Stomach (tissue), 9 donors: ENCODE measurements around the gene OTOS. TPM values are rescaled to one million over a fixed set of nuclear protein-coding genes. Genes with fewer than 3 reads are reported as not detected.

Experiments used
- DNase-seq, 2 donors: peaks; one replicate each; pipeline versions ENCODE4 v3.0.0 to v3.0.0-alpha.2; 2013 to 2019
- H3K27ac ChIP-seq, 5 donors: fragments of 200-600 bp in 4 of 5; sonication (generic) in 4 of 5; one replicate each; pipeline ENCODE4 v1.5.1; 2013 to 2019; ENCODE audit warnings: mild to moderate bottlenecking in 1 of 5, moderate library complexity in 1 of 5
- H3K27me3 ChIP-seq, 3 donors: fragments of 200-600 bp; sonication (generic); one replicate each; pipeline ENCODE4 v1.5.1; 2017 to 2019; ENCODE audit warnings: mixed run types in 1 of 3
- H3K36me3 ChIP-seq, 4 donors: fragments of 200-600 bp; sonication (generic); 1 replicate in 3 of 4; 2 replicates in 1 of 4; pipeline ENCODE4 v1.5.1; 2016 to 2019
- H3K4me1 ChIP-seq, 4 donors: fragments of 200-600 bp; sonication (generic); one replicate each; pipeline ENCODE4 v1.5.1; 2016 to 2019
- H3K4me3 ChIP-seq, 4 donors: fragments of 200-600 bp; sonication (generic) in 3 of 4; one replicate each; pipeline ENCODE4 v1.5.1; 2016 to 2019; ENCODE audit warnings: mild to moderate bottlenecking in 1 of 4
- H3K9me3 ChIP-seq, 4 donors: fragments of 200-600 bp; sonication (generic); one replicate each; pipeline ENCODE4 v1.5.1; 2016 to 2019
- CTCF ChIP-seq, 7 experiments: fragments of 450-650 bp in 4 of 7; fragments of 200-600 bp in 3 of 7; sonication (generic) in 3 of 7; IDR thresholded peaks; one replicate each; pipeline ENCODE4 v1.5.1; 2016 to 2019; ENCODE audit warnings: antibody characterized with exemption in 7 of 7, control low read depth in 2 of 7, mild to moderate bottlenecking in 1 of 7
- EP300 ChIP-seq: sonication (generic); formaldehyde crosslinking; IDR thresholded peaks from one replicate; pipeline ENCODE4 v1.6.1; 2017; ENCODE audit warnings: antibody characterized with exemption
- POLR2A ChIP-seq, 4 donors: fragments of 450-650 bp; IDR thresholded peaks; one replicate each; pipeline ENCODE4 v1.6.1; 2016; ENCODE audit warnings: antibody characterized with exemption in 4 of 4, control low read depth in 2 of 4, mild to moderate bottlenecking in 1 of 4, moderate library complexity in 1 of 4
- POLR2AphosphoS5 ChIP-seq, 3 donors: sonication (generic); formaldehyde crosslinking; IDR thresholded peaks; one replicate each; pipeline ENCODE4 v1.6.1; 2016; ENCODE audit warnings: antibody characterized with exemption in 3 of 3
- WGBS, 5 donors: extraction: QIAGEN DNeasy Blood & Tissue Kit in 3 of 5; methylation state at CpG; one replicate each; pipeline versions ENCODE4 v1.1.5 to v1.1.7; 2013 to 2018; 5-methylcytosine and 5-hydroxymethylcytosine counted together
- intact Hi-C: fragments of 100-400 bp; cut with DNase I; formaldehyde crosslinking; loops from one replicate; pipeline ENCODE4 v1.15.1; 2023; ENCODE audit warnings: low total_unique reads
- polyA plus RNA-seq, 3 donors: library from polyadenylated mRNA; stranded (reverse); fragments of 200-250 nt; gene quantifications; one replicate each; pipeline ENCODE4 v1.2.3, GENCODE V29; 2013
- total RNA-seq, 5 donors: library from RNA; depleted of rRNA; stranded (reverse); fragments of >200 nt; gene quantifications; one replicate each; pipeline versions ENCODE4 v1.1.0 to v1.2.3, GENCODE V29; 2014 to 2016
- donor health status: healthy with polysubstance abuse.
- donor health status: Bipolar disorder and iron deficiency.
- donor health status: healthy.

The OTOS gene
- total and polyA plus RNA-seq, 8 donors, result not detected

- Histone ChIP-seq H3K9me3 (peaks cover 0 to 9% (median 8%) of the 10 kb centered on the region in 4 donors), H3K27me3 (peaks cover 0 to 48% (median 14%) of the 10 kb centered on the region in 3 donors), H3K27ac (no peak overlapping the region), H3K4me1 (no peaks in the 10 kb centered on the region), H3K4me3 (no peak overlapping the region), H3K36me3 (no peaks in the 10 kb centered on the region)
- 45 to 62% (median 57%) methylated on average over 3 of the region's 3 CpGs for WGBS, 5 donors
- DNase-seq, result no peak
- intact Hi-C loops, result no loop called here
- TF ChIP-seq EP300 (no peak), POLR2A (IDR thresholded peaks at IDR 0.05) (no peak)
Measured at GRCh38 chr2:240184656-240185055, 44.2 kb upstream of the OTOS start.

GRCh38 chr2:240183875-240184590 lies 43.6 kb upstream of the OTOS start:
- H3K4me1 ChIP-seq, result no peaks in the 10 kb centered on the region
- TF ChIP-seq EP300 (no peak), POLR2AphosphoS5 (IDR thresholded peaks at IDR 0.05) (no peak), CTCF (IDR thresholded peaks at IDR 0.05) (no peak), POLR2A (IDR thresholded peaks at IDR 0.05) (no peak)
- intact Hi-C loops, result no loop called here
- DNase-seq, result no peak
- H3K27ac ChIP-seq, result no peak overlapping the region
- WGBS, 5 donors, result 75 to 85% (median 79%) methylated on average over 13 of the region's 13 CpGs
- no peaks in the 10 kb centered on the region for H3K36me3 ChIP-seq
- peaks cover 0 to 50% (median 14%) of the 10 kb centered on the region in 3 donors for H3K27me3 ChIP-seq
- no peak overlapping the region for H3K4me3 ChIP-seq
- peaks cover 0 to 9% (median 8%) of the 10 kb centered on the region in 4 donors for H3K9me3 ChIP-seq

GRCh38 chr2:240183006-240183874 lies 42.8 kb upstream of the OTOS start:
- Histone ChIP-seq H3K9me3 (peaks cover 0 to 8% (median 7%) of the 10 kb centered on the region in 4 donors), H3K4me3 (no peak overlapping the region), H3K27me3 (peaks cover 0 to 56% (median 18%) of the 10 kb centered on the region in 3 donors), H3K36me3 (no peaks in the 10 kb centered on the region), H3K4me1 (no peaks in the 10 kb centered on the region), H3K27ac (no peak overlapping the region)
- intact Hi-C loops, result no loop called here
- TF ChIP-seq POLR2AphosphoS5 (IDR thresholded peaks at IDR 0.05) (no peak), POLR2A (IDR thresholded peaks at IDR 0.05) (no peak), EP300 (no peak), CTCF (IDR thresholded peaks at IDR 0.05) (no peak)
- 75 to 81% (median 77%) methylated on average over 21 to 22 of the region's 22 CpGs for WGBS, 5 donors
- DNase-seq, result no peak

GRCh38 chr2:240182476-240182875 lies 42.0 kb upstream of the OTOS start:
- no peaks in the 10 kb centered on the region for H3K4me1 ChIP-seq
- DNase-seq, result no peak
- peaks cover 0 to 63% (median 18%) of the 10 kb centered on the region in 3 donors for H3K27me3 ChIP-seq
- peaks cover 0 to under 1% (median under 1%) of the 10 kb centered on the region in 4 donors for H3K9me3 ChIP-seq
- 63 to 86% (median 81%) methylated on average over 2 to 4 of the region's 4 CpGs for WGBS, 5 donors
- intact Hi-C loops, result no loop called here
- TF ChIP-seq CTCF (IDR thresholded peaks at IDR 0.05) (no peak), EP300 (no peak), POLR2A (IDR thresholded peaks at IDR 0.05) (no peak), POLR2AphosphoS5 (IDR thresholded peaks at IDR 0.05) (no peak)
- no peak overlapping the region for H3K4me3 ChIP-seq
- H3K36me3 ChIP-seq, result no peaks in the 10 kb centered on the region
- no peak overlapping the region for H3K27ac ChIP-seq
